ENCODE measurements around the gene ETFA. TPM values are rescaled to one million over a fixed set of nuclear protein-coding genes. Genes with fewer than 3 reads are reported as not detected.

The ETFA gene
- total and polyA plus RNA-seq, 10 of the 15 experiments (the other 5 are each of a cell fraction or from before 2014, with no cell fraction given): 114 to 331 (median 152) TPM

GRCh38 chr15:76303909-76304308 lies 7.4 kb downstream of the ETFA start:
- Histone ChIP-seq H2AFZ (ENCODE audit: control insufficient read depth, low read depth, low read length) (no peak overlapping the region), H3K4me3 (no peak overlapping the region), H3K36me3 (ENCODE audit: control insufficient read depth in 2 of 2, insufficient read depth in 2 of 2, low read length in 1 of 2) (peaks cover 0 to 9% of the 10 kb centered on the region in 2 experiments; a peak in 1 of 4 replicates), H3K4me2 (ENCODE audit: control insufficient read depth, insufficient read depth) (no peak overlapping the region), H3K9ac (ENCODE audit: control insufficient read depth, insufficient read depth, low read length) (no peak overlapping the region), H4K20me1 (ENCODE audit: control insufficient read depth, insufficient read depth) (peaks cover 3% of the 10 kb centered on the region; the same call in 1 of the 2 replicates), H3K27me3 (replicated peaks in 1 of 2; ENCODE audit: control insufficient read depth in 2 of 2, insufficient read depth in 2 of 2, low read length in 1 of 2) (no peaks in the 10 kb centered on the region), H3K79me2 (ENCODE audit: control insufficient read depth, insufficient read depth, low read length) (peaks cover 86% of the 10 kb centered on the region), H3K4me1 (ENCODE audit: control insufficient read depth, insufficient read depth, low read length) (peaks cover 6% of the 10 kb centered on the region), H3K27ac (ENCODE audit: control insufficient read depth, insufficient read depth) (no peak overlapping the region), H3K9me3 (replicated peaks; ENCODE audit: control insufficient read depth, insufficient read depth, low read length) (no peaks in the 10 kb centered on the region; the same call in 1 of the 3 replicates)
- intact Hi-C loops (cut with micrococcal nuclease; ENCODE audit: unreplicated experiment): no loop called here
- FAIRE-seq (no peak), DNase-seq (ENCODE audit: low read depth, low spot score) (no peak), ATAC-seq (no peak)
- CTCF ChIA-PET: no interaction called here
- WGBS (ENCODE audit: insufficient coverage, insufficient replicate concordance, low lambda C conversion rate, missing lambda C conversion rate): 7% methylated on average over 1 of the region's 1 CpG
- SMC1A ChIA-PET (ENCODE audit: uncharacterized antibody, unreplicated experiment): no interaction called here
- in situ Hi-C loops (cut with MboI): no loop called here
- POLR2A ChIA-PET: no interaction called here
- no peak for TF ChIP-seq USF2 (IDR thresholded peaks at IDR 0.05; ENCODE audit: borderline replicate concordance, low read depth, low read length)
- no peak for TF ChIP-seq HDAC6 (IDR thresholded peaks at IDR 0.05; ENCODE audit: unreplicated experiment)
- TF ChIP-seq CHD1 (IDR thresholded peaks at IDR 0.05; ENCODE audit: low read depth, low read length): no peak
- no peak for TF ChIP-seq BCL3 (IDR thresholded peaks at IDR 0.05; ENCODE audit: borderline replicate concordance, insufficient read depth, low read depth, low read length, poor library complexity, severe bottlenecking)
- TF ChIP-seq BRCA1 (IDR thresholded peaks at IDR 0.05; ENCODE audit: low read depth, low read length): no peak
- TF ChIP-seq RFX5 (IDR thresholded peaks at IDR 0.05; ENCODE audit: low read depth, low read length): no peak
- TF ChIP-seq KDM1A (IDR thresholded peaks at IDR 0.05; ENCODE audit: borderline replicate concordance): no peak
- no peak for TF ChIP-seq KLF5 (IDR thresholded peaks at IDR 0.05; ENCODE audit: partially characterized antibody)
- TF ChIP-seq ELK1 (IDR thresholded peaks at IDR 0.05; ENCODE audit: low read depth, low read length): no peak
- TF ChIP-seq PRDM15 (CRISPR knock-in tag; IDR thresholded peaks at IDR 0.05): no peak
- TF ChIP-seq ZNF384 (IDR thresholded peaks at IDR 0.05; ENCODE audit: borderline replicate concordance, low read depth, low read length): no peak
- TF ChIP-seq BCLAF1 (IDR thresholded peaks at IDR 0.05): no peak
- RAD21 ChIA-PET (ENCODE audit: unreplicated experiment): no interaction called here
- no TSS peak for BruUV-seq (replicated peaks)

Measured in GM12878 (cell line).